Right lobe of liver (tissue), 6 donors: ENCODE measurements around the gene CERS6. TPM values are rescaled to one million over a fixed set of nuclear protein-coding genes. Genes with fewer than 3 reads are reported as not detected.

Experiments
- ATAC-seq, 4 donors: fragments of 200-7000 bp; cut with Tn5 transposase; one replicate each; pipeline ENCODE4 v1.9.1; 2020; ENCODE audit warnings: mild to moderate bottlenecking in 4 of 4, moderate library complexity in 4 of 4
- DNase-seq, 3 donors: peaks; one replicate each; pipeline ENCODE4 v3.0.0-alpha.2; 2020
- H3K27ac ChIP-seq, 3 donors: fragments of 200-600 bp; one replicate each; pipeline ENCODE4 v1.8.0; 2022
- H3K27me3 ChIP-seq, 2 donors: fragments of 200-600 bp; one replicate each; pipeline ENCODE4 v1.8.0; 2022
- H3K36me3 ChIP-seq, 4 donors: fragments of 200-600 bp; sonication (generic) in 1 of 4; one replicate each; pipeline versions ENCODE4 v1.5.1 to v1.8.0; 2017 to 2022; ENCODE audit warnings: control low read depth in 1 of 4
- H3K4me1 ChIP-seq, 4 donors: fragments of 200-600 bp; sonication (generic) in 1 of 4; one replicate each; pipeline versions ENCODE4 v1.5.1 to v1.8.0; 2017 to 2022; ENCODE audit warnings: control low read depth in 1 of 4
- H3K4me3 ChIP-seq, 3 donors: fragments of 200-600 bp; one replicate each; pipeline ENCODE4 v1.8.0; 2022
- H3K9me3 ChIP-seq, 4 donors: fragments of 200-600 bp; sonication (generic) in 1 of 4; one replicate each; pipeline versions ENCODE4 v1.5.1 to v1.8.0; 2017 to 2022; ENCODE audit warnings: control low read depth in 1 of 4
- POLR2A ChIP-seq: fragments of 450-650 bp; IDR thresholded peaks from one replicate; pipeline ENCODE4 v1.6.1; 2017; ENCODE audit warnings: antibody characterized with exemption, mild to moderate bottlenecking
- WGBS: methylation state at CpG from one replicate; pipeline ENCODE4 v1.1.6; 2018; ENCODE audit warnings: low coverage, low lambda C conversion rate; ENCODE audit not compliant: insufficient coverage; ENCODE audit errors: missing lambda C conversion rate; 5-methylcytosine and 5-hydroxymethylcytosine counted together
- intact Hi-C, 2 donors: fragments of 100-400 bp; cut with DNase I; formaldehyde crosslinking; loops; one replicate each; pipeline versions ENCODE4 v1.11.2 to v1.14.1; 2022
- total RNA-seq, 6 experiments: library from RNA; depleted of rRNA in 2 of 6; stranded (reverse); fragments of >200 nt in 2 of 6; fragmentation: NEBNext Ultra II Directional in 3 of 6; extraction: Animal tissue kit (Norgen Biotek cat#: 25700) in 3 of 6; gene quantifications; one replicate each; pipeline versions ENCODE4 v1.1.0 to v1.2.4, GENCODE V29; 2016 to 2023
- TF ChIP-seq, protein P1 (sequence below), 4 donors: fragments of 200-600 bp in 3 of 4; fragments of 450-650 bp in 1 of 4; IDR thresholded peaks; one replicate each; pipeline versions ENCODE4 v1.5.1 to v1.8.0; 2016 to 2022; ENCODE audit warnings: antibody characterized with exemption in 4 of 4, mild to moderate bottlenecking in 2 of 4
- donor health status: DM: no; HTN: yes; CAD: no.
- donor health status: DM: no; HTN: no; CAD: no.
- donor health status: DM: no; HTN: no; CAD: no.
- donor health status: DM: no; HTN: yes; CAD: no.
- donor health status: DM: no; HTN: yes; CAD: no.

CERS6 gene
- total RNA-seq, 6 experiments from 2014 or later: 10.4 to 30.1 (median 15.6) TPM

DNA sequence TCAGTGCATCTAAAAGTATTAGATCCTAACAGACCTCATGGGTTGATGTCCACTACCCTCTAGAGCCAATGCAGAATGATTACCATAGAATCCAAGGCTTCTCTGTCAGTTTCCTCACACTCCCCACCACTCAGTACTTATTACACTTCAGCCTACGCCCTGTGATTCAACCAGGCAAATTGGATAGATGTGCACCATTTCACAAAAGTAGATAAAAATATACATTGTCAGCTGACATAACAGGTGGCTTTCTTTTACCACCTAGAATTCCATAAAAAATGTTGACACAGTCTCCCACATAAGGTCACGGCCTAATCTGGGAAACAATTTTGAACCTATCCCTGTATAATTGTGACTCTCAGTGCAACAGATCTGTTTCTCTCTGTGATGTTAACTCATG lies 144.9 kb downstream of the CERS6 start:
- Histone ChIP-seq H3K4me1 (no peaks in the 10 kb centered on the region), H3K27me3 (no peaks in the 10 kb centered on the region), H3K36me3 (no peaks in the 10 kb centered on the region), H3K4me3 (no peak overlapping the region), H3K9me3 (no peaks in the 10 kb centered on the region), H3K27ac (no peak overlapping the region)
- no peak for TF ChIP-seq POLR2A
- TF ChIP-seq, protein P1, sequence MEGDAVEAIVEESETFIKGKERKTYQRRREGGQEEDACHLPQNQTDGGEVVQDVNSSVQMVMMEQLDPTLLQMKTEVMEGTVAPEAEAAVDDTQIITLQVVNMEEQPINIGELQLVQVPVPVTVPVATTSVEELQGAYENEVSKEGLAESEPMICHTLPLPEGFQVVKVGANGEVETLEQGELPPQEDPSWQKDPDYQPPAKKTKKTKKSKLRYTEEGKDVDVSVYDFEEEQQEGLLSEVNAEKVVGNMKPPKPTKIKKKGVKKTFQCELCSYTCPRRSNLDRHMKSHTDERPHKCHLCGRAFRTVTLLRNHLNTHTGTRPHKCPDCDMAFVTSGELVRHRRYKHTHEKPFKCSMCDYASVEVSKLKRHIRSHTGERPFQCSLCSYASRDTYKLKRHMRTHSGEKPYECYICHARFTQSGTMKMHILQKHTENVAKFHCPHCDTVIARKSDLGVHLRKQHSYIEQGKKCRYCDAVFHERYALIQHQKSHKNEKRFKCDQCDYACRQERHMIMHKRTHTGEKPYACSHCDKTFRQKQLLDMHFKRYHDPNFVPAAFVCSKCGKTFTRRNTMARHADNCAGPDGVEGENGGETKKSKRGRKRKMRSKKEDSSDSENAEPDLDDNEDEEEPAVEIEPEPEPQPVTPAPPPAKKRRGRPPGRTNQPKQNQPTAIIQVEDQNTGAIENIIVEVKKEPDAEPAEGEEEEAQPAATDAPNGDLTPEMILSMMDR (IDR thresholded peaks at IDR 0.05): no peak
- ATAC-seq (no peak), DNase-seq (no peak)
- intact Hi-C loops: no loop called here
- 88% methylated on average over 2 of the region's 2 CpGs for WGBS

DNA sequence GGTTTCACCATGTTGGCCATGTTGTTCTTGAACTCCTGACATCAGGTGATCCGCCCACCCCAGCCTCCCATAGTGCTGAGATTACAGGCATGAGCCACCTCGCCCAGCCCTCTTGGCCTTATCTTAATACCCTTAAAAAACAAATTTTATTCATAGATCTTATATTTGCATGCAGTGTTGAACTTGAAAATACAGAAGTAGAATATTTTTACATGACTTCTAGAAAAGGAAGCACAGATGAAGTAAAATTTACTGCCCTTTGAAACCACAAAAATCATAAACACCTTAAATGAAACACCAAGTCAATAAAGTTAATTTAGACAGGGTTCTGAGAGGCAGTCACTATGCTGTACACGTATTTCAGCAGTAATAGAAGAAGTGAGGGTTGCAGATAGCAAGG lies 145.7 kb downstream of the CERS6 start:
- no peak for DNase-seq
- no peaks in the 10 kb centered on the region for H3K9me3 ChIP-seq
- intact Hi-C loops: no loop called here
- no peak for ATAC-seq
- no peak overlapping the region for H3K4me3 ChIP-seq
- no peak overlapping the region for H3K27ac ChIP-seq
- 77% methylated on average over 3 of the region's 3 CpGs for WGBS
- no peaks in the 10 kb centered on the region for H3K36me3 ChIP-seq
- no peak for TF ChIP-seq POLR2A
- TF ChIP-seq, protein P1 (IDR thresholded peaks at IDR 0.05): no peak
- H3K4me1 ChIP-seq: no peaks in the 10 kb centered on the region
- H3K27me3 ChIP-seq: no peaks in the 10 kb centered on the region

GRCh38 chr2:168602379-168602778 lies 146.3 kb downstream of the CERS6 start:
- no peak for TF ChIP-seq POLR2A
- TF ChIP-seq, protein P1 (IDR thresholded peaks at IDR 0.05): no peak
- H3K36me3 ChIP-seq: no peaks in the 10 kb centered on the region
- ATAC-seq (no peak), DNase-seq (no peak)
- H3K27me3 ChIP-seq: no peaks in the 10 kb centered on the region
- intact Hi-C loops: no loop called here
- 92% methylated on average over 2 of the region's 2 CpGs for WGBS
- no peaks in the 10 kb centered on the region for H3K9me3 ChIP-seq
- no peak overlapping the region for H3K4me3 ChIP-seq
- no peaks in the 10 kb centered on the region for H3K4me1 ChIP-seq
- no peak overlapping the region for H3K27ac ChIP-seq

- Histone ChIP-seq H3K9me3 (no peaks in the 10 kb centered on the region), H3K27me3 (no peaks in the 10 kb centered on the region), H3K4me1 (no peaks in the 10 kb centered on the region), H3K4me3 (no peak overlapping the region), H3K36me3 (no peaks in the 10 kb centered on the region), H3K27ac (no peak overlapping the region)
- intact Hi-C loops: no loop called here
- DNase-seq (no peak), ATAC-seq (no peak)
- TF ChIP-seq, protein P1 (IDR thresholded peaks at IDR 0.05): no peak
Measured at GRCh38 chr2:168602846-168603401, 146.9 kb downstream of the CERS6 start.

DNA sequence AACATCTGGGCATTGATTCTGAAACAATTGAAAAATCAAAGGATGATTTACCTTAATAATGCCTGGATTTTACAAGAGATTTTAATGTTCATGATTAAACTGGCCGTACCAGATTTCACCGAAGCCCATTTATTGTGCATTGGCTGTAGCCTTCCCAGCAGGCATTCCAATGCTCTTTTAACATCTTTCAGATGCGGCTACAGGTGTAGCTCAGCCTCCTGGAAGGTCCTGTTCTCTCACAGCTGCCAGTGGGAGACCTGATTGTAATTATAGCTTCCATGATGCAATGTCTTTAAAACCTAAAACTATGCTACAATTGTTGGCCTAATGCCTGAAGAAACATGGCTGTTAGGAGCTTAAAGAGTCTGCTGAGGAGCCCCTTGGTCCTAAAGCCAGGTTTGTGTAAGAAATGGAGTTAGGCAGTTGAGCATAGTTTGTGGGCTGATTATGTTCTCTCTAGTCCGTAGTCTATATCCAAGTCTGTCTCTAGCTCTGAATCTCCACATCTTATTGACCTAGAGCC lies 147.4 kb downstream of the CERS6 start:
- DNase-seq (no peak), ATAC-seq (no peak)
- Histone ChIP-seq H3K27me3 (no peaks in the 10 kb centered on the region), H3K4me3 (no peak overlapping the region), H3K36me3 (no peaks in the 10 kb centered on the region), H3K27ac (no peak overlapping the region), H3K4me1 (no peaks in the 10 kb centered on the region), H3K9me3 (no peaks in the 10 kb centered on the region)
- intact Hi-C loops: no loop called here
- WGBS: 96% methylated on average over 3 of the region's 4 CpGs
- TF ChIP-seq, protein P1 (IDR thresholded peaks at IDR 0.05): no peak
- TF ChIP-seq POLR2A: no peak
